UCSD-AML1 (cell line): ENCODE results near the gene KRTCAP2.
"Not testable (repeated sequence)": the region's sequence is repeated elsewhere in the genome, so short reads cannot be mapped to it uniquely, and the experiment has no call there.

Experiments
- DNase-seq: peaks from one replicate; lab custom pipeline; 2025; ENCODE audit not compliant: unreplicated experiment; lab: John Stamatoyannopoulos, UW

Gene KRTCAP2

DNA sequence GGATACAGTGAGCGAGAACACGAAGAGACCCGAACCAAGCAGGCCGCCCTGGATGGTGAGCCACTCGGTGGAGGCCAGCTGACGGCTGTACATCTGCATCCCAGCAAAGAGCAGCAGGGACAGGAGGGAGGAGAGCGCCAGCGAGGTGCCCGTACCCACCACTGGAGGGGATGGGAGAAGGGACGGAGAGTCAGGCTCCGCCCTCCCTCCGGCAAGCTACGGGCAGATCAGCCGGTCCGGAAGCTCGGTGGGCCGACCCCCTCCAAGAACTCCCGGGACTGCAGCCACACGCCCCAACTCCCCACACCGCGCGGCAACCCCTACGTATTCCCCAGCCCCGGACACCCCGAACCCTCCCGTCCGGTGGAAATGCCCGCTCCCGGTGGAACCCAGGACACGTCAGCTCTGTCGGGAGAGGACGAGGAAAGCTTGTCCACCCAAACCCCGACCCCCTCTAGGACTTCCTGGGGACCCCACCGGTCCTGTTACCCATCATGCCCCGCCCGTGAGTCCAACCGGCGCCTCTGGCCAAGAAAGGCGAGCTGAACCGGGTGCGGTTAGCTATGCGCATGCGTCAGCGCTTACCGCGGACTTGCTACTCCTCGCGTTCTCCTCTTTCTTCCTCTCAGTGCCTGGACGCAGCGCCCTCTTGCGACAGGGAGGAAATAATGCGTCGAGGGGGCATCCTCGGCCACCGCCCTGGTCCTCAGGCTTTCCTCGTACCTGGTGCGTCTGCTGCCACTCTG, at the start of gene KRTCAP2:
TSS of gene KRTCAP2 (minus strand) at position 573 of the 746 bp plus-strand sequence. CDS start at position 493, 80 bp downstream.
- DNase-seq, result peak; percentile 93

DNA sequence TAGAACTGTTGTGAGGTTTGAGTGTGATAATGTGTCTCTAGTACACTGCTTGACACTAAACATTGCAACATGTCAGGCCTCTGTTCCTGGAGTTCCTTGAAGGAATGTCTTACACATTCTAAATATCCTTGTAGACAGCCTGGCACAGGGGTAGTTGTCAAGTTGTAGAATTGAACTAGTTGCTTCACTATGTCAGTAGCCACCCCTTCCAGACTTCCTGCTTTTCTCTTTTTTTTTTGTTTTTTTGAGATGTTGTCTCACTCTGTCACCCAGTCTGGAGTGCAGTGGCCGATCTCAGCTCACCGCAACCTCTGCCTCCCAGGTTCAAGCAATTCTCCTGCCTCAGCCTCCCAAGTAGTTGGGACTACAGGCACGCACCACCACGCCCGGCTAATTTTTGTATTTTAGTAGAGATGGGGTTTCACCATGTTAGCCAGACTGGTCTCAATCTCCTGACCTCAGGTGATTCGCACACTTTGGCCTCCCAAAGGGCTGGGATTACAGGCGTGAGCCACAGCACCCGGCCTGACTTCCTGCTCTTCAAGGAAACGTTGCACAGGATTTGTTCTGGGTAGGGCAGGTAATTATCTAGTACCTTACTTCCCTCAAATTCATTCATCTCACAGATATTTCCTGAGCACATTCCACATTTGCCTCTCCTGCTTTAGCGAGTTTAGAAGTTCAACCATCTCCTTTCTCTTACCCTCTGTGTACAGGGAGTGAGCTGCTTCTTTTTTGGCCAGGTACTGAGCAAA, 47.3 kb upstream of the KRTCAP2 start:
- not testable (repeated sequence) for DNase-seq

DNA sequence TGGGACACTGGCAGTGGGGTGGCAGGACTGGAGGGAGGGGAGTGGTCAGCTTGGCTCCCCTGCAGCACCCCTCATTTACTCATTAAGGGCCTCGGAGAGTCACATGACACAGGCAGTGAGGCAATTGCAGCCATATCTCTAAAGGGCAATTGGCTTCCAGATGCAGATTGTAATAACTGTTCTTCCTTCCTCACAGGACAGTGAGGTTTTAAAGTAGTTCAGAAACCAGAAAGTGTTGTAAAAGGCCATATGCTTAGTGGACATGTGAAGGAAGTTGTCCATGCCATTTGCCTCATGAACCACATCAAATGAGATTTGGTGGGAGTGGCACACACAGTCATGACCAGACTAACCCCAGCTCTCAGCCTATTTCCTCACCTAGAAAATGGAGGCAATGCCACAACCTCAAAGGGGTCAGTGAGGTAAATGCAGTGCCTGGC, 46.5 kb upstream of the KRTCAP2 start:
- DNase-seq, result peak; percentile 30

DNA sequence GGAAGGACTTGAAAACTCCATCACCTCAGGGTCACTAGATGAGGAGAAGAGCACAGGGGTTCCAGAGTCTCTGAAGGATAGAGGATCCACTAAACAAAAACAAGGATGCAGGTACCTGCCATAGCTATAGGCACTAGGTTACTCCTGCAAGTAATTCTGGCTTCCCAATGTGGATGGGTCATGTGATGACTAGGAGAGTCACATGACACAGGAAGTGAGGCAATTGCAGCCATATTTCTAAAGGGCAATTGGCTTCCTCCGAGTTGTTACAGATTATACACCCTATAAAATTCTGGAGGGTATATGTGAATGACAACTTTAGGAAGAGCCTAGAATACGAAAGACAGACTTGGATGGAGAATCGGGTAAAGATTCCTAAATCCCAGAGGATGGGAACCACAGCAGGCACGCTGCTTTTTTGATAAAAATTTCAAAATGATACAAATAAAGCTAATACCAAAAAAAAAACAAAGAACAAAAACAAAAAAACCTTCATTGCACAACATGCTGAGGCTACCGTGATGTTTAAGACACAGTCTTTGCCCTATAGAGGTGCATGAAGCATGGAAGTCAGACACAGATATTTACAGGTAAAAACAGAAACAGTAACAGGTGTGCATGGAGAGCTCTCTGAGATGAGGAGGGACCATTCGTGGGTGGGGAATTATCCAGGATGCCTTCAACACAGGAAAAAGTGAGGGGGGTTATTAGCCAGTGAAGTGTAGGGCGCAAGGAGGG, 45.9 kb upstream of the KRTCAP2 start:
- no peak for DNase-seq

DNA sequence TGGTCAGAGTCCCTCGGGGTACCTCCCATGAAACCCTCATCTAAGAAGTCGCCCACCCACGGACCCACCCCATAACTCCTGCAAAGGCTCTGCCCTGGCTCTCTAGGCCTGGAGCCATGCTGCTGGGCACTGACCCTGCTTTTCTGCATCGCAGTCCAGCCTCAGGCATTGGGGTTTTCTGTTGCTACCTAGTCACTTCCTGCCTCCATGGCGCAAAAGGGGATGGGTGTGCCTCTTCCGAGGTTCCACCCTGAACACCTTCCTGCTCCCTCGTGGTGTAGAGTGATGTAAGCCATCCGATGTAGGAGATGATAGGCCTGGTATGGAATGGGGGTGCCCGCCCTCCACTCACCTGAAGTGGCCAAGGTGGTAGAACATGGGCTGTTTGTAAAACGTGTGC, 41.6 kb upstream of the KRTCAP2 start:
- not testable (repeated sequence) for DNase-seq

DNA sequence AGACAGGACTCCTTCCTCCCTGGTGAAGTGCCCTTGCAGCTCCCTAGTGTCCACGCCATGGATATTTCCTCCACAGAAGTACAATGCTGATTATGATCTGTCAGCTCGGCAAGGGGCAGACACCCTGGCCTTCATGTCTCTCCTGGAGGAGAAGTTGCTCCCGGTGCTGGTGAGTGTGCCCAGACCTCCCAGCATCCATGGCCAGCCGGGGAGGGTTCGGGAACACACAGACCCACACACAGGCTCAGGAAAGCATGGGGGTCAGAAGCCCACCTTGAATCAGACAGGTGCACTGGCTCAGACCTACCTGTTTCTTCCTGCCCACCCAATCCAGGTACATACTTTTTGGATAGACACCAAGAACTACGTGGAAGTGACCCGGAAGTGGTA, 38.9 kb upstream of the KRTCAP2 start:
- not testable (repeated sequence) for DNase-seq

DNA sequence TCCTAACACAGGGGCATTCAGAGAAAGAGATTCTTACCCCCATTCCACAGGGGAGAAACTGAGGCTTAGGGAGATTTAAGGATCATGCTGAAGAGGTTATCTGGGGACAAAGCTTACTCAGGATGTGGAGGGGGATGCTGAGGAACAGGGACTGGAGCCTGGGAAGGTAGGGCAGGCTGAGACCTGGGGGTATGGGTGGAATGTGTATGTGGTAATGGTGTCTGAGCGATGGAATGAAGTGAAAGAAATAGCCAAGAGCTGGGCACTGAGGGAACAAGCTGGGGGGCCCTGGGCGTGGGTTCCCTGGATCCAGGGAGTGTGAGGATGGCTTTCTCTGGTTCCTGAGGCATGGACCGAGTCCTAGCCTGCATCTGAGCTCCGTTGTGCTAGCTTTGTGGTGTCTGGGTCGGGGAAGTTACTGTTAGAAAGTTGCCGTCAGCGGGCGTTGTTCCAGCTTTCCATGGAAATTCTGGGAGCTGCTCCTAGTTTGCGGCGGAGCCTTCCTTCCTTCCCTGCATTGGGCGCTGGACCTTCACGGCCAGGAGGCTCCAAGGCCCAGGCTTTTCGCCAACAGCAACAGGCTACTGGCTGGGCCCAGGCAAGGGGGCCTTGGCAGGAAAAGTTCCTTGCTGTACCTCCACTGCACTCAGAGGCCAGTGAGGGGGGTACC, 38.4 kb upstream of the KRTCAP2 start:
- not testable (repeated sequence) for DNase-seq

DNA sequence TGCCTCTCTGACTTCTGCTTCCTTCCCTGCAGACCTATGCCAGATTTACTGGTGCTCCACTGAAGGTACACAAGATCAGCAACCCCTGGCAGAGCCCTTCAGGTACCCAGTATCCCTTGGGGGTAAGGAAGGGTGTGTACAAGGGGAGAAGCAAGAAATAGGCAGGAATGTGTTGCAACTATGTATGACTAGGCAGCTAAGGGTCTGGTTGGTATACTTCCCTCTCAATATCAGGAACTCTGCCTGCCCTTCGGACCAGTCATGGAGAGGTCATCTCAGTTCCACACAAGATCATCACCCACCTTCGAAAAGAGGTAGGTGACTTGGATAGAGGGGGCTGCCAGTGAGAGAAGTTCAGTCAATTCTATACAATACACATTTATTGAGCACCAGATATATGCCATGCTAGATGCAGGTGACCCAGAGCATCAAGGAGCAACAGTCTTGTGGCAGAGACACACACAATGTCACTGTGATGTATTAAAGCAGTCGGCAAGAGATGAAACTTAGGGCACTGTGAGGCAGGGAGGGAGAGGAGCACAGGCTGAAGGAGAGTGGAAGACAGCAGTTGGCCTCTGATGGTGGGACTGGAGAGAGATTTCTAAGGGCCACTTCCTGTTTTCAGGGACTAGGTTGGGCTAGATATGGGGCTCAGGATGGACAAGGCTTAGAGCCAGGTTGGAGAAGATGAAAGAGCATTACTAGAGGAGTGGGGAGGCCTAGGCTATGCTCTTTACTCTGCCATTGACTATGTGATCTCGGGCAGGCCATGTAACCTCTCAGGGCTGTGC, 37.4 kb upstream of the KRTCAP2 start:
- no peak for DNase-seq

DNA sequence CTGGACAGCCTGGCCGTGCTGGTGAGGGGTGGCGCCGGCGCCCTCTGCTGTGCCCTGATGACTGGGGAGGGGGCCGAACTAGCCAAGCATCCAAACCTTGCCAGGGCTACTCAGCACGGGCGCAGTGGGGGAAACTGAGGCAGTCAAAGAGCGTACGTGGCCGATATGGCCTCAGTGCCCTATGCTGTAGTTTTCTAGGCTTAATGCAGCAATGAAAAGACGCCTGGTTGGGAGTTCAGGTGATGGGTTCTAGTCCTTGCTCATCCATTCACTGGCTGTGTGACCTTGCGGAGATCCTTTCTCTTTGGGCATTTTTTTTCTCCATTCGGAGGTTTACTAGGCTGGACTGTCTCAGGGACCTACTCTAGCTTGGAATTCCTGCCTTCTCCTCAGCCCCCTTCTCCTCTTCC, 36.2 kb upstream of the KRTCAP2 start:
- no peak for DNase-seq

DNA sequence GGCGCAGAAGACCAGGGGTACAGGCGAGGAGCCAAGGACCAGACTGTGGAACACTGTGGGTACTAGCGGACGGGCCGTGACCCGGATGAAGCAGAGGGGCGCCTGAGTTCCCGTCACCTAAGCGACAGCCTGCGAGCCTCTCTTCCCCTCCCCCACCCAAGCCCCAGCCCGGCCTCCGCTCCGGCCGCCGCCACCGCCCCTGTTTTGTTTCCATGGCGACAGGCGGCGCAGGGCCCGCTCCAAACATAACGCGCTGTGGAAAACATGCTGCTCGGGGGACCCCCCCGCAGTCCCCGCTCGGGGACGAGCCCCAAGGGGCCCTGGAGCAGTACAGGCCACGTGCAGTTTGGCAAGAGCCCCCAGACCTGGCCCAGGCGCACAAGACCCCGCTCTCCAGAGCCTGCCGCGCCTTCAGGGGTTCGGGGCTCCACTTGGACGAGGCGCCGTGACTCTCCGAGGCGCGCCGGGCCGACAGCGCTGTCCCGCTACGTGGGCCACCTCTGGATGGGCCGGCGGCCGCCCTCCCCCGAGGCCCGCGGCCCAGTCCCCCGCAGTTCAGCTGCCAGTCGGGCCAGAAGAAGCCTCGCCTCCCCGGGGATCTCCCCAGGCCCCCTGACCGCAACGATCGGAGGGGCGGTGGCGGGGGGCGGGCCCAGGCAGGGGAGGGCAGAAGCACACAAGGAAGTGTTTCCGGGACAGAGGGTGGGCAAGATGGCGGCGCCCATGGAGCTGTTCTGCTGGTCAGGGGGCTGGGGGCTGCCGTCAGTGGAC, 35.6 kb upstream of the KRTCAP2 start, which contains the start of gene MTX1:
TSS of gene MTX1 (plus strand) at position 155 of the 771 bp plus-strand sequence. CDS start at position 265, 110 bp downstream.
- peak; percentile 80 for DNase-seq

DNA sequence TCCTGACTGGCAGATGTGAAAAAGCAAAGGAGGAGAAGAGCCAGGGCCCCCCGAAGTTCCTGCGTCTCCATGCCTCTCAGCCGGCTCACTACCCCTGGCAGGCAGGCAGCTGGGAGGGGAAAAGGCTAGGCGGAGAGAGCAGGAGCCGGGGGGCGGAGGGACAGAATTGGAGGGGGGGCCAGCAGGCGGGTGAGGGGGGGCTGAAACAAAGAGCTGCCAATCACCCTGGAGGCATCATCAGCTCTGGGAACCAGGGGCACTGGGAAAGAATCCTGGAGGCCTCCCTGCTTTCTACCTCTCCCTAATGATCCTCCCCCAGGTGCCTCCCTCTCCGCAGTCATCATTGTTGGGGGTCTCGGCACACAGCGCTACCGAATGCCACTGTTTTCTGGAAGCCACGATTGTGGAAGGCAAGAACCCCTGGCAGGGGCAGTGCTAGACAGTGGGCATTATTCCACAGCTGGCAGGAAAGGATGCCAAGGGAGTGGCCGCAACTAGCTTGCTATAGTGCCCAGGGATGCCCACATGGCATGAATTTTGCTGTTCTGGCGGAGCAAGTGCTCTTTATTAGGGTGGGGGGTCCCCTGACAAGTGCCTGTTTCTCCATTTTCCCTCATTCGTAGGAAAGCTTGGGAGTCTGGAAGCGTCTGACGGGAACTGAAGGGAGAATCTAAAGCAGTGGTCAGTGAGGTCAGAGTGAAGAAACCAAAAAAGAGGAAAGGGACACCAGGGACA, 34.9 kb upstream of the KRTCAP2 start, which contains the start of gene THBS3:
TSS of gene THBS3 (minus strand) at position 92 of the 735 bp plus-strand sequence. CDS start at position 71, 21 bp downstream.
- DNase-seq, result no peak

DNA sequence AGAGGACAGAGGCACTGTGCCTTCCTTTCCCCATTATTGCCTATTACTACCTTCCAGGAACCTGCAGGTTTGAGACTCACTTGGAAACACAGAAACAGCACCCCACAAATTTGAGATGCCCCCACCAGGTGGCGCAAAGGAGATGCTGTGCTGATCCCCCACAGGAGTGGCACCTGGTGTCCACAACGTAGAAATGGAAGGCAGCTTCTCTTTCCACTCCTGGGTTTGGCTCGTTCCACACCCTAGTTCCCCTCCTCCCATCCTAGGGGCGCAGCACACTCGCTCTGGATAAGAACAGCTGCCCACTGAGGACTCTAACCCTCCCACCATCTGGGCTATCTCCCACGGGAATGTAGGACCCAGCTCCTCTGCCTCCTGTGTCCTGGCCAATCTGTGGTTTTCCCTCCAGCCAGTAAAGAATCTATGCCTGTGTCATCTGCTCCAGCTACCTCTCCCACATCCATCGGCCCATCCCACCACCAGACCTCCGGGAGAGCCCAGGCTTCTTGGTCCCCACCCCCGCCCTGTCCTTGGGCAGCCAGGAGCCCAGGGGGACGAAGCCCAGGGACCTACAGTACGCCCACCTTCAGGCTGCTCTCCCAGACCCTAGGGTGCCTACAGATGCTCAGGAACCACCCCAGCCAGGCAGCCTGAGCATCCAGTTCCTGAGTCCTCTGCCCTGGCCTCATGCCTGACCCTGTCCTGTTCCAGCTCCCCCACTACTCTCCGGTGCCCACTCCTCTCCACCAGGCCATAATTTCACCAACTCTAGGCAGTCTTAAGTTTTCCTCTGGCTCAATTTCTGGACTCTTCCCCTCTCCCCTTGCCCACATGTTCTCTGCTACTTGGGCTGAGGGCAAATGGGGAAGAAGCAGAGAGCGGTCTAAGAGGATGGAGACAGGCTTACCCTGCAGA, 34.0 kb upstream of the KRTCAP2 start:
- peak; percentile 82 for DNase-seq

DNA sequence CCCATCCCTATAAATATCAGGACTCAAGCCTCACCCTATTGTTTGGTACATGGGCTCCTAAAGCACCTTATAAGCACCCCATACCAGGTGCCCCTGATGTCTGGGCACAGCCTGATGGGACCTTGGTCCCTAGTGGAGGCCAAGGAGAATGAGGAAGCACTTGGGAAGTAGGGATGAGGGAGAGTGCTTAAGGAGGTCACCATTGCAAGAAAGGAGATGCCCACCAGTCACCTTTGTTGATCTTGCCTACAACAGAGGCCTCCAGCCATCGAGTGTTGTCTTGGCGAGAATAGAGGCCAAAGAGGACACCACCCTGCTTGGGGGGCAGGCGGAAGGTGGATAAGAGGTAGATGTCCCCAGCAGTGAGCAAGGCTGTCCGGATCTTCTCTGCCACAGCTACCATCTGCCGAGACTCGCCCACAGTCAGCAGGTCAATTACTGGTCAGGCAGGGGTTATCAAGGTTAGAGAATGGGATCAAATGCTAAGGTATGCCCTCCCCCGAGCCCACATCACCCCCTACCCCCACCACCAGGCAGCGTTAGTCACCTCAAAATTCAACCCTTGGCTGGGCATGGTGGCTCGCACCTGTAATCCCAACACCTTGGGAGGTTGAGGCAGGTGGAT, 33.0 kb upstream of the KRTCAP2 start:
- no peak for DNase-seq

DNA sequence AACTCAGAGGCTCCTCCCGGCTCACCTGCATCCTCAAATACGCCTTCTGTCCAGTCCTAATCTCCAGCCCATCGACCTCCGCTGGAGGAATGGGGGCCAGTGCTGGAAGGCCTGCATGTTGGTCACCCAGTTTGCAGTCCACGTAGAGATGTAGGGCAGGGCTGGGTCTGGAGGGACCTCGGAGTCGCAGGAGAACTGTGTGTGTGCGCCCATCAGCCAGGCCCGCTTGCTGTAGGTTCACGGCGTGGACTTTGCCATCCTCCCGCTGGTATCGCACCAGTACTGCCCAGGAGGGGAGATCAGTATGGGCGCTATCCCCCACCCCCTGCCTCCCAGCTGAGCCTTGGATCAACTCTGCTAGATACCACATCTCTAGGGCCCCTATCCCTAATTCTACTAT, 31.9 kb upstream of the KRTCAP2 start:
- no peak for DNase-seq

DNA sequence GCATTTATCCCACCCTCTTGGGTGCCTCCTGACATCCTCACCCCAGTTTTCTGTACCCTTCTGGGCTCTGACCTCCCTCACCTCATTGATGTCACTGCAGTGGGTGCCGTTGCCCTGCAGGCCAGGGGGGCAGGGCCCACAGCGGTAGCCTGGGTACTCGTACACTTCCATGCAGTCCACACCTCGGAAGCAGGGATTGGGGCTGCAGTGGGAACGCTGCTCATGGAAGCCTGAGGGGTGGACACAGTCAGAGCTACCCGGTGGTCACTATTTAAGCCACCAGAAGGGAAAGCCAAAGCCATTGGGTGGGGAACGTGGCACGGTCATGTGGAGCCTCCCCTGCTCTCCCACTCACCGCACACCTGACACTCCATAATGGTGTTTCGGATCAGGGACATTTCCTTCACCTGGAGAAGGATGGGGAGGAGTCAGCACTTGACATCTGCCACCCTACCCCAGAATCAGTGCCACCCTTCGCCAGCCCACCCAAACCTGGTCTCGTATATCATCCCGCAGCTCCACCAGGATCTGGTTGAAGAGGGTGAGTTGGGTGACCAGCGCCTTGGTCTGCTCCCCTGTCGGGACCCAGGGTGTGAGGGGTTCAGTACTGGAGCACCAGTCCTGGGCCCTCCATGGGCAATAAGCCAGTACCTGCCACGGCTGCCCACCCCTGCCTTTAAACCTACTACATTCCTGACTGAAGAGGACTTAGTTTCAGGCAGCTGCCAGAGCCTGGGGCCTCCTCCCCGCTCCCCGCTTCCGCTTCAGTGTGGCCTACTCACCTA, 29.8 kb upstream of the KRTCAP2 start:
- DNase-seq, result no peak

DNA sequence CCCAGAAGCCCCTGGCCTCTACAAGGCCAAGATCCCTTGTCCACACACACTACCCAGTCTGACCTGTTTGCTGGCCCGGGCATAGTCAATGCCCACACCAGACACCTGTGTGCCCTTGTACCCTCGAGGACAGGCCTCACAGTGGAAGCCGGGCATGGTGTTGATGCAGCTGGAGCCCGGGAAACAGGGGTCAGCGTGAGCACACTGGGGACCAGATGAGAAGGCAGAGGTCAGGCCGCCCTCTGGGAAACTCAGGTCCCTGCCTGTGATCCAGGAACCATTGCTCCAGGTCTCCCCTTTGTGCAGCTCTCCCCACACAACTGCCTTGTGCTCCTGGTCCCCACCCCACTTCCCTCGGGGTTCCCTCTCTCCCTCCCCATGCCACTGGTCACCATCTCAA, 29.1 kb upstream of the KRTCAP2 start:
- DNase-seq, result no peak
